ENCODE measurements around the gene ELF5. TPM values are rescaled to one million over a fixed set of nuclear protein-coding genes. Genes with fewer than 3 reads are reported as not detected.

ELF5 gene
- total RNA-seq, 2 experiments from 2014 or later = not detected

DNA sequence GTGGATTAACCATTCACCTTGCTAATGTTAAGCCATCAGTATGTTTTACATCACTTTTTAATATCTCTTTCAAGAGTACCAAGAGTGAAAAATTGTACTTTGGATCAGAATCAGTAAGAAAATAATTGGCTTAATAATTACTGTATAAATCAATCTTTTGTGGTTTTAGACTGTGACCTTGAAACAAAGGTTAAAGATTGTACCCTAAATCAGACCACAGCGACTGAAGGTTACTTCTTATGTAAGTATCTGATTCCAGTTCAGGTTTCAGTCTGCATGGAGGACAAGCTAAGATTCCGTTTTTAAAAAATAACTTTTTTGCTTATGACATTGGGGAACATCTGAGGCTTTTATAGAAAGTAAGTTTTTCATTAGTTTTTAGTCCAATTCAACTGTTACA is 56.0 kb downstream of the ELF5 start:
- no TSS peak for BruUV-seq (replicated peaks)
- Histone ChIP-seq H3K79me2 (ENCODE audit: insufficient read depth, low read depth, low read length) (no peaks in the 10 kb centered on the region), H2AFZ (ENCODE audit: low read length) (no peak overlapping the region), H3K27ac (ENCODE audit: low read depth, low read length, poor library complexity, severe bottlenecking) (no peak overlapping the region), H3K4me3 (ENCODE audit: low read depth, low read length, poor library complexity, severe bottlenecking) (no peak overlapping the region), H3K9me3 (ENCODE audit: low read length) (no peaks in the 10 kb centered on the region), H3K9me2 (ENCODE audit: insufficient read depth, low read length) (no peaks in the 10 kb centered on the region), H4K20me1 (ENCODE audit: insufficient read depth, low read length) (no peaks in the 10 kb centered on the region), H3K4me2 (ENCODE audit: low read length) (no peak overlapping the region), H3K4me1 (ENCODE audit: insufficient read depth, low read length, poor library complexity, severe bottlenecking) (no peaks in the 10 kb centered on the region), H3K36me3 (ENCODE audit: insufficient read depth, low read length) (peaks cover 97% of the 10 kb centered on the region)
- ChIA-PET POLR2A (no interaction called here), CTCF (ENCODE audit: unreplicated experiment) (no interaction called here)
- intact Hi-C loops (cut with micrococcal nuclease; ENCODE audit: unreplicated experiment) = no loop called here
- TF ChIP-seq, protein P1, sequence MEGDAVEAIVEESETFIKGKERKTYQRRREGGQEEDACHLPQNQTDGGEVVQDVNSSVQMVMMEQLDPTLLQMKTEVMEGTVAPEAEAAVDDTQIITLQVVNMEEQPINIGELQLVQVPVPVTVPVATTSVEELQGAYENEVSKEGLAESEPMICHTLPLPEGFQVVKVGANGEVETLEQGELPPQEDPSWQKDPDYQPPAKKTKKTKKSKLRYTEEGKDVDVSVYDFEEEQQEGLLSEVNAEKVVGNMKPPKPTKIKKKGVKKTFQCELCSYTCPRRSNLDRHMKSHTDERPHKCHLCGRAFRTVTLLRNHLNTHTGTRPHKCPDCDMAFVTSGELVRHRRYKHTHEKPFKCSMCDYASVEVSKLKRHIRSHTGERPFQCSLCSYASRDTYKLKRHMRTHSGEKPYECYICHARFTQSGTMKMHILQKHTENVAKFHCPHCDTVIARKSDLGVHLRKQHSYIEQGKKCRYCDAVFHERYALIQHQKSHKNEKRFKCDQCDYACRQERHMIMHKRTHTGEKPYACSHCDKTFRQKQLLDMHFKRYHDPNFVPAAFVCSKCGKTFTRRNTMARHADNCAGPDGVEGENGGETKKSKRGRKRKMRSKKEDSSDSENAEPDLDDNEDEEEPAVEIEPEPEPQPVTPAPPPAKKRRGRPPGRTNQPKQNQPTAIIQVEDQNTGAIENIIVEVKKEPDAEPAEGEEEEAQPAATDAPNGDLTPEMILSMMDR (conservative IDR thresholded peaks at IDR 0.05; ENCODE audit: low read length) = no peak
- TF ChIP-seq EZH2phosphoT487 (IDR thresholded peaks at IDR 0.05; ENCODE audit: borderline replicate concordance, low read depth, low read length) = no peak
- DNase-seq (ENCODE audit: low spot score) = no peak

DNA sequence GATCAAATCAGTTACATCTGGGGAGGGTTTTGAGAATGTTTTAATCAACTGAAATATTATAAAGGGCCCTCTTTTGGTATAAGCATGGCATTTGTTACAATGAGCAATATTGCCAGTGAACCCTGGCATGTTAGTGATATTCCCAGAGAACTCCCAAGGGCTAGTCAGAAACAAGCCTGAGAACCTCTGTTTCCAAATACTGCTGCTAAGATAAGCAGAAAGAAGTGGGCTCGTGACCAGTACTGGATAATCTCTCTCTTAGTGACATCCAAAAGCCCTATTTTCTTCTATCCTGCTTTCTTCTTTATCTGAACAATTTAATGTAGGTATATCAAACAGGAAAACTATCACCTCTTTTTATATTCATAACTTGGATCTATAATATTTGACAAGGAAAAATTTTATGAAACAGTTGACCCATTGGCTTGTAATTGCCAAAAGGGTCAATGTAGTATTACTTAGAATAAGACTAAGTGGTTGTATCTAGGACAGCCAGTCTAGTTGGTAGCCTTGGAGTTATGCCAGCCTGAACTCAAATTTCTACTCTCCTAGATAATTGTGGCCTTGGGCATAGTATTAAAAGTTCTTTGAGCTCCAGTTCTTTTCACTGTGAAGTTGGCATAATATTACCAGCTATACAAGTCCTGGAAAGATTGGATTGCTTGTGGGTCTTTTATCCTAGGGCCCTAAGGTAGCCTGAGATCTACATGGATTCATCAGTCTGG is 59.1 kb downstream of the ELF5 start:
- Histone ChIP-seq H3K4me2 (ENCODE audit: low read length) (no peak overlapping the region), H3K79me2 (ENCODE audit: insufficient read depth, low read depth, low read length) (no peaks in the 10 kb centered on the region), H3K27ac (ENCODE audit: low read depth, low read length, poor library complexity, severe bottlenecking) (no peak overlapping the region), H3K4me1 (ENCODE audit: insufficient read depth, low read length, poor library complexity, severe bottlenecking) (no peaks in the 10 kb centered on the region), H3K4me3 (ENCODE audit: low read depth, low read length, poor library complexity, severe bottlenecking) (no peak overlapping the region), H3K9me3 (ENCODE audit: low read length) (no peaks in the 10 kb centered on the region), H2AFZ (ENCODE audit: low read length) (no peak overlapping the region), H4K20me1 (ENCODE audit: insufficient read depth, low read length) (no peaks in the 10 kb centered on the region), H3K9me2 (ENCODE audit: insufficient read depth, low read length) (no peaks in the 10 kb centered on the region), H3K36me3 (ENCODE audit: insufficient read depth, low read length) (peaks cover 97% of the 10 kb centered on the region)
- no peak for TF ChIP-seq EZH2phosphoT487 (IDR thresholded peaks at IDR 0.05; ENCODE audit: borderline replicate concordance, low read depth, low read length)
- TF ChIP-seq, protein P1 (conservative IDR thresholded peaks at IDR 0.05; ENCODE audit: low read length) = no peak
- BruUV-seq (replicated peaks) = no TSS peak
- DNase-seq (ENCODE audit: low spot score) = no peak
- POLR2A ChIA-PET = interaction anchor here (0.7 to 0.8 kb wide), 2 partner anchors 16 to 58 kb away, joined by 3 read pairs; partner anchors contain the start of gene CAT
- intact Hi-C loops (cut with micrococcal nuclease; ENCODE audit: unreplicated experiment) = no loop called here
- CTCF ChIA-PET (ENCODE audit: unreplicated experiment) = no interaction called here

DNA sequence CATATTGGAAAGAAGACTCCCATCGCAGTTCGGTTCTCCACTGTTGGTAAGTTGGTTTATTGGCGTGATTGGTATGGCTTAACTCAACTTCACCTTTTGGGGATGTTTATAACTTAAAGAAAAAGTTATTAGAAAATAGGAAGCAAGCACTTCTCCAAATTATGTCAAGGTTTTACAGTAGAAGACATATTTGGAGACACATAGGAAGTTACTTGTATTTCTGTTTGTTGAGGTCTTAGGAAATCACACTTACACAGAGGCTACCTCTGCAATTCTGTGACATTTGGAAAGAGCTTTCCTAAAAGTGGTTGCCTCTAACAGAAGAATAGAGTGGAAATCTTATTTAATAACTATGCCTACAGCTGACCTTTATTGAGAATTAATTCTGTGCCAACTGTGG is 62.5 kb downstream of the ELF5 start:
- intact Hi-C loops (cut with micrococcal nuclease; ENCODE audit: unreplicated experiment) = no loop called here
- no TSS peak for BruUV-seq (replicated peaks)
- no peak for DNase-seq (ENCODE audit: low spot score)
- no peak for TF ChIP-seq EZH2phosphoT487 (IDR thresholded peaks at IDR 0.05; ENCODE audit: borderline replicate concordance, low read depth, low read length)
- TF ChIP-seq, protein P1 (conservative IDR thresholded peaks at IDR 0.05; ENCODE audit: low read length) = no peak
- no peaks in the 10 kb centered on the region for H3K79me2 ChIP-seq (ENCODE audit: insufficient read depth, low read depth, low read length)
- H3K9me3 ChIP-seq (ENCODE audit: low read length) = no peaks in the 10 kb centered on the region
- H4K20me1 ChIP-seq (ENCODE audit: insufficient read depth, low read length) = no peaks in the 10 kb centered on the region
- POLR2A ChIA-PET = interaction anchor here (1.4 kb wide), 1 partner anchor 11 kb away, joined by 3 read pairs; no protein-coding TSS in a partner anchor
- no peak overlapping the region for H3K4me3 ChIP-seq (ENCODE audit: low read depth, low read length, poor library complexity, severe bottlenecking)
- H3K4me1 ChIP-seq (ENCODE audit: insufficient read depth, low read length, poor library complexity, severe bottlenecking) = peaks cover 11% of the 10 kb centered on the region
- H3K36me3 ChIP-seq (ENCODE audit: insufficient read depth, low read length) = peaks cover 69% of the 10 kb centered on the region
- H3K4me2 ChIP-seq (ENCODE audit: low read length) = no peak overlapping the region
- no peak overlapping the region for H2AFZ ChIP-seq (ENCODE audit: low read length)
- H3K27ac ChIP-seq (ENCODE audit: low read depth, low read length, poor library complexity, severe bottlenecking) = no peak overlapping the region
- CTCF ChIA-PET (ENCODE audit: unreplicated experiment) = no interaction called here
- H3K9me2 ChIP-seq (ENCODE audit: insufficient read depth, low read length) = no peaks in the 10 kb centered on the region
